Activated gamma-delta T cell treated with anti-CD3 and anti-CD28 coated beads, Interleukin-2, amount 50 U/mL, for 16 hours (primary cell): ENCODE measurements around the gene GLIS2.

Experiments used
- DNase-seq: peaks from one replicate; pipeline ENCODE4 v3.0.0-alpha.2; 2020; ENCODE audit warnings: low read depth

GLIS2 gene

GRCh38 chr16:4350787-4351659, 35.2 kb downstream of the GLIS2 start, which contains the start of gene PAM16:
Gene PAM16, minus strand, starts transcription at chr16:4351321. Its CDS starts 87 bp downstream, at chr16:4351234.
- peak; percentile 97 for DNase-seq

GRCh38 chr16:4351880-4352279, 36.0 kb downstream of the GLIS2 start:
- no peak for DNase-seq

- DNase-seq, result no peak
Observed at GRCh38 chr16:4352843-4353242, 37.0 kb downstream of the GLIS2 start.

- DNase-seq, result no peak
Observed at GRCh38 chr16:4353675-4354074, 37.8 kb downstream of the GLIS2 start.

- DNase-seq, result no peak
Observed at GRCh38 chr16:4354512-4355409, 38.9 kb downstream of the GLIS2 start.

- DNase-seq, result no peak
Observed at GRCh38 chr16:4356820-4357219, 41.0 kb downstream of the GLIS2 start.

GRCh38 chr16:4358236-4358635, 42.4 kb downstream of the GLIS2 start:
- DNase-seq, result no peak

- DNase-seq, result peak; percentile 51
Observed at GRCh38 chr16:4358831-4359561, 43.1 kb downstream of the GLIS2 start.

GRCh38 chr16:4359914-4360313, 44.0 kb downstream of the GLIS2 start:
- DNase-seq, result no peak

- no peak for DNase-seq
Observed at GRCh38 chr16:4360538-4361021, 44.7 kb downstream of the GLIS2 start.

- no peak for DNase-seq
Observed at GRCh38 chr16:4361033-4361943, 45.4 kb downstream of the GLIS2 start.

GRCh38 chr16:4361944-4362311, 46.1 kb downstream of the GLIS2 start:
- DNase-seq, result no peak

- DNase-seq, result no peak
Observed at GRCh38 chr16:4362476-4363135, 46.7 kb downstream of the GLIS2 start.

- DNase-seq, result no peak
Observed at GRCh38 chr16:4364196-4365013, 48.5 kb downstream of the GLIS2 start.

GRCh38 chr16:4365014-4365406, 49.1 kb downstream of the GLIS2 start:
- no peak for DNase-seq

- DNase-seq, result no peak
Observed at GRCh38 chr16:4365615-4366014, 49.7 kb downstream of the GLIS2 start.

- DNase-seq, result no peak
Observed at GRCh38 chr16:4366016-4366415, 50.1 kb downstream of the GLIS2 start.

- no peak for DNase-seq
Observed at GRCh38 chr16:4367393-4367856, 51.6 kb downstream of the GLIS2 start.

GRCh38 chr16:4369007-4369733, 53.3 kb downstream of the GLIS2 start:
- no peak for DNase-seq
